HG02623 (cell line): ENCODE data around the gene IL3RA.
"Not testable (repeated sequence)": the region's sequence is repeated elsewhere in the genome, so short reads cannot be mapped to it uniquely, and the experiment has no call there.

Experiments
- ATAC-seq: cut with Tn5 transposase; IDR thresholded peaks from one replicate; pipeline ENCODE4 v1.9.1; 2021; ENCODE audit warnings: moderate library complexity; ENCODE audit not compliant: unreplicated experiment

IL3RA gene

DNA sequence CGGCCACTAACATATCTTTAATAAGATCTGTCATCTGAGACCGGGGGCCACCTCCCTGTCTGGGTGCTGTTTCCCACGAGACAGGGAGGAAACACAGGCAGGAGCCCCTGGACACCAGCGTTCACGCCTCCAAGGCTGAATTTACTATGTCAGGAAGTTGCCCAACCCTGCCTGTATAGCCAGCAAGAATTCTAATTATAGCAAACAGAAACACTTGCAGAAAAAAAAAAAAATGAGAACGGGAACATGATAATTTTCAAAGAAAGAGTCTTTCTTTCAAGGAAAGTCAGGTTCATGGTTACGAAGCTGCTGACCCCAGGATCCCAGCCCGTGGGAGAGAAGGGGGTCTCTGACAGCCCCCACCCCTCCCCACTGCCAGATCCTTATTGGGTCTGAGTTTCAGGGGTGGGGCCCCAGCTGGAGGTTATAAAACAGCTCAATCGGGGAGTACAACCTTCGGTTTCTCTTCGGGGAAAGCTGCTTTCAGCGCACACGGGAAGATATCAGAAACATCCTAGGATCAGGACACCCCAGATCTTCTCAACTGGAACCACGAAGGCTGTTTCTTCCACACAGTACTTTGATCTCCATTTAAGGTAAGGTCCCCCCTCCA, at the start of gene IL3RA:
Gene IL3RA (plus strand): TSS at position 455 of the 613 bp plus-strand sequence. CDS start 4,981 bp downstream, outside the sequence.
- ATAC-seq, result no peak

- ATAC-seq, result no peak
Observed at GRCh38 chrX:1289535-1289934, 47.0 kb upstream of the IL3RA start.

- ATAC-seq, result no peak
Observed at GRCh38 chrX:1291110-1291740, 45.4 kb upstream of the IL3RA start.

DNA sequence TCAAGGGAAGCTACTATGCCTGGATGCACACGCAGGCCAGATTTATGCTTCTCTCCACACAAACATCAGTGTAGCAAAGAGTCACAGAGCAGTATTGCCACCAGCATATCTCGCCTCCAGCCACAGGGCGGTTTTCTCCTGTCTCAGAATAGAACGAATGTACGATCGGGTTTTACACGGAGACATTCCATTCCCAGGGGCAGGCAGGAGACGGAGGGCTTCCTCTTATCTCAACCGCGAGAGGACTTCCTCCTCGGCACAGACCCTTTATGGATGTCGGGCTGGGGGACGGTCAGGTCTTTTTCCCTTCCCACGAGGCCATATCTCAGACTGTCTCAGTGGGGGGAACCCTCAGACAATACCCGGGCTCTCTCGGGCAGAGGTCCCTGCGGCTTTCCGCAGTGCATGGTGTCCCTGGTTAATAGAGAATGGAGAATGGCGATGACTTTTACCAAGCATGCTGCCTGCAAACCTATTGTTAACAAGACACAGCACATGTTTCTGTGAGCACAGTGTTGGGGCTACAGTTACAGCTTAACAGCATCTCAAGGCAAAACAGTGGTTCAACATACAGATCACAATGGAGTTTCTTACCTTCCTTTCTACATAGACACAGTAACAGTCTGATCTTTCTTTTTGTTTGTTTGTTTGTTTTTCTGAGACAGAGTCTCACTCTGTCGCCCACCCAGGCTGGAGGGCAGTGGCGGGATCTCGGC, 43.9 kb upstream of the IL3RA start:
- ATAC-seq, result no peak

DNA sequence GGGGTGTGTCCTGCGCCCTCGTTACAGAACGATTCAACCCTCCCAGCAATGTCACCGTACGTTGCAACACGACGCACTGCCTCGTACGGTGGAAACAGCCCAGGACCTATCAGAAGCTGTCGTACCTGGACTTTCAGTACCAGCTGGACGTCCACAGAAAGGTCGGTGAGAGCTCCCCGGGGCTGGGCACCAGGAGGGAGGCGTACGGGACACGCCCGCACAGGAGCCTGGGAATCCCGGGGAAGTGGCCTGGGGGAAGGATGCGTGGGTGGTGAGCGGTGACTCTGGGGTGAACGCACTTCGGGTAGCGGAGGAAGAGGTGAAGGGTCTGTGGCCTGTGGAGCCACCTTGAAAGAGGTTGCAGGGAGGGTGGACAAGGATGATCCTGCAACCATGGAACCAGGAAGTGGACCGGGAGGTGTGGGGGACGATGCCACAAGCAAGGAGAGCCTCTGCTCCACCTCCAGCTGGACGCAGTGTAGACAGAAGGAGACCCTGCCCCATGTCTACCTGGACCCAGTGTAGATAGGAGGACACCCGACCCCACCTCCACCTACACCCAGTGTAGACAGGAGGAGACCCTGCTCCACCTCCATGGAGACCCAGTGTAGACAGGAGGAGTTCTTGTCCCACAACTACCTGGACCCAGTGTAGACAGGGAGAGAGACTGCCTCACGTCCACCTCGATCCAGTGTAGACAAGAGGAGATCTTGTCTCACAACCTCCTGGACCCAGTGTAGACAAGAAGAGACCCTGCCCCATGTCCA, 42.1 kb upstream of the IL3RA start:
- ATAC-seq, result no peak

DNA sequence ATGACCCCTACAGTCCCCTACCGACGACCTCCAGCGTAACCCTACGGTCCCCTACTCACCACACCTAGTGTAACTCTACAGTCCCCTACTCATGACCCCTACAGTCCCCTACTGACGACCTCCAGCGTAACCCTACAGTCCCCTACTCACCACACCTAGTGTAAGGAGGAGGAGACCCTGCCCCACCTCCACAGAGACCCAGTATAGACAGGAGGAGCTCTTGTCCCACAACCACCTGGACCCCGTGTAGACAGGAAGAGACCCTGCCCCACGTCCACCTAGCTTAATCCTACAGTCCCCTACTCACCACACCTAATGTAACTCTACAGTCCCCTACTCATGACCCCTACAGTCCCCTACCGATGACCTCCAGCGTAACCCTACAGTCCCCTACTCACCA, 41.0 kb upstream of the IL3RA start:
- ATAC-seq, result no peak

- not testable (repeated sequence) for ATAC-seq
Observed at GRCh38 chrX:1297591-1297990, 39.0 kb upstream of the IL3RA start.

DNA sequence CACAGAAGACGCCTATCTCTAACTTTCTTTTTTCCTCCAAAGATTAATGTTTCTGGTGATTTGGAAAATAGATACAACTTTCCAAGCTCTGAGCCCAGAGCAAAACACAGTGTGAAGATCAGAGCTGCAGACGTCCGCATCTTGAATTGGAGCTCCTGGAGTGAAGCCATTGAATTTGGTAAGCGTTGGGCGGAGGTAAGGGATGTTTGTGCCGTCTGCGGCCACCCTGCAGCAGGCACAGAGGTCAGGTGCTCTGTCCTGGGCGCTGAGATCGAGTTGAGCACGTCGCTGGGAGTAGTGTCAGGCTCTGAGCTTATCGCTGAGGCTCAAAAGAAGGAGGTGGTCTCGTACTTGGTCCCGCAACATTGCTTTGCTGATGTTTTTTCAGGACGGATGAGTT, 36.1 kb upstream of the IL3RA start:
- ATAC-seq, result no peak

DNA sequence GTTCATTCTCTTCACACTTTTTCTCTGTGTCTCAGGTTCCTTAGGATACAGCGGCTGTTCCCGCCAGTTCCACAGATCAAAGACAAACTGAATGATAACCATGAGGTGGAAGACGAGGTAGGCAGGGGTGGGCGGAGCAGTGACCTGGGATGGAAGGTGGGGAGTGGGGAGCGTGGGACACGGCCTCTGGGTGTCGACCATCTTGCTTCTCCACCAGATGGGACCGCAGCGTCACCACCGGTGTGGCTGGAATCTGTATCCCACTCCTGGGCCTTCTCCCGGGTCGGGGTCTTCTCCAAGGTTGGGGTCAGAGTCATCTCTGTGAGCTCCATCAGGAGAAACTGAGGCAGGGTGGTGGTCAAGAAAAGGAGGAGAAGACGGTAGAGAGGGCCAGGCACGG, 31.2 kb upstream of the IL3RA start:
- no peak for ATAC-seq

DNA sequence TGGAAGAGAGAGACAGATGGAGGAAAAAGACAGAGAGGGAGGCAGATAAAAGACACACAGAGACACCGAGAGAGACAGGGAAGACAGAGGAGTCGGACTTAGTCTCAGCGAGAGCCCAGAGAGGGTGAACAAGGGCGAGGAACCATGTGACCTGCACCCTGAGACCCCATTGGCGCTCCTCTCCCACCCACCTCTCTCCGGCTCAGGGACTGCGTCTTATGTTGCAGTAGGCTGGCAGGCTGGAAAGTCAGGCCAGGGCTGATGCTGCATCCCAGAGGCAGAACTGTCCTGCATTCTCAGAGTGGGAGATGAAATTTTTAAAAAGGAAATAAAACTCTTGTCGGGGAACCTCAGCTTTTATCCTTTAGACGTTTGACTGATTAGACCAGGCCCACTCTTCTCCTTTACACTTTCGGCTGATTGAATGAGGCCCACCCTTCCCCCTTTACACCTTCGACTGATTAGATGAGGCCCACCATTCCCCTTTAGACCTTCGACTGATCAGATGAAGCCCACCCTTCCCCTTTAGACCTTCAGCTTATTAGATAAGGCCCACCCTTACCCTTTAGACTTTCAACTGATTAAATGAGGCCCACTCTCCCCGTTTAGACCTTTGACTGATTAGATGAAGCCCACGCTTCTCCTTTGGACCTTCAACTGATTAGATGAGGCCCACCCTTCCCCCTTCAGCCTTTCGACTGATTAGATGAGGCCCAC, 29.5 kb upstream of the IL3RA start:
- no peak for ATAC-seq

DNA sequence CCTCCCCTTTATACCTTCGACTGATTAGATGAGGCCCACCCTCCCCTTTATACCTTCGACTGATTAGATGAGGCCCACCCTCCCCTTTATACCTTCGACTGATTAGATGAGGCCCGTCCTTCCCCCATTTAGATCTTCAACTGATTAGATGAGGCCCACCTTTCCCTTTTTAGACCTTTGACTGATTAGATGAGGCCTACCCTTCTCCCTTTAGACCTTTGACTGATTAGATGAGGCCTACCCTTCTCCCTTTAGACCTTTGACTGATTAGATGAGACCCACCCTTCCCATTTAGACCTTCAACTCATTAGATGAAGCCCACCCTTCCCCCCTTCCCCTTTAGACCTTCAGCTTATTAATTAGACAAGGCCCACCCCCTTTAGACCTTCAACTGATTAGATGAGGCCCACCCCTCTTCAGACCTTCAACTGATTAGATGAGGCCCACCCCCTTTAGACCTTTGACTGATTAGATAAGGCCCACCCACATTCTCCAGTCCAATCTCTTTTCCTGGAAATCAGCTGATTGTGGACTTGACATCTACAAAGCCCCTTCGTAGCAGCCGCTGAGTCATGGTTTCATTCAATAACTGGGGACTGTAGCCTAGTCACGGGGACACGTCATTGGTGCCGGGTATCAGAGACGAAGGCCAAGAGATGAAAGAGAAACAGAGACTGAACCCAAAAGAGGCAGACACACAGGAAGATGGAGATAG, 28.8 kb upstream of the IL3RA start:
- ATAC-seq, result no peak

- ATAC-seq, result no peak
Observed at GRCh38 chrX:1308476-1308875, 28.1 kb upstream of the IL3RA start.

DNA sequence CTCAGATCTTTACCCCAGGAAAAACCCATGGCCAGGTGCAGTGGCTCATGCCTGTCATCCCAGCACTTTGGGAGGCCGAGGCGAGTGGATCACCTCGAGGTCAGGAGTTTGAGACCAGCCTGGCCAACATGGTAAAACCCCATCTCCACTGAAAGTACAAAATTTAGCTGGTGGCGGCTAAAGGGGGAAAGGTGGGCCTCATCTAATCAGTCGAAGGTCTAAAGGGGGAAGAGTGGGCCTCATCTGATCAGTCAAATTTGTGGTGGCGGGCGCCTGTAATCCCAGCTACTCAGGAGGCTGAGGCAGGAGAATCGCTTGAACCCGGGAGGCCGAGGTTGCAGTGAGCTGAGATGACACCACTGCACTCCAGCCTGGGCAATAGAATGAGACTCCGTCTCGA, 27.7 kb upstream of the IL3RA start:
- ATAC-seq, result not testable (repeated sequence)

DNA sequence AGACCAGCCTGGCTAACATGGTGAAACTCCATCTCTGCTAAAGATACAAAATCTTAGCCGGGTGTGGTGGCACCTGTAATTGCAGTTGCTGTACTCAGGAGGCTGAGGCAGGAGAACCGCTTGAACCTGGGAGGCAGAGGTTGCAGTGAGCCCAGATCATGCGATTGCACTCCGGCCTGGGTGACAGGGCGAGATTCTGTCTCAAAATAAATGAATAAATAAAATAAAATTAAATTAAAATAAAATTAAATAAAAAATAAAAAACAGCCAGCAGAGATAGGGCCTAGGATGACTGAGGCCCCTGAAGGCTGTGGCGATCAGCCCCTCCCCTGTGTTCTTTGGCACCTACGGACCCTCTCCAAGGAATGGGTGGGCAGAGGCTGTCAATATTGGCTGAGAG, 22.8 kb upstream of the IL3RA start:
- ATAC-seq, result no peak

DNA sequence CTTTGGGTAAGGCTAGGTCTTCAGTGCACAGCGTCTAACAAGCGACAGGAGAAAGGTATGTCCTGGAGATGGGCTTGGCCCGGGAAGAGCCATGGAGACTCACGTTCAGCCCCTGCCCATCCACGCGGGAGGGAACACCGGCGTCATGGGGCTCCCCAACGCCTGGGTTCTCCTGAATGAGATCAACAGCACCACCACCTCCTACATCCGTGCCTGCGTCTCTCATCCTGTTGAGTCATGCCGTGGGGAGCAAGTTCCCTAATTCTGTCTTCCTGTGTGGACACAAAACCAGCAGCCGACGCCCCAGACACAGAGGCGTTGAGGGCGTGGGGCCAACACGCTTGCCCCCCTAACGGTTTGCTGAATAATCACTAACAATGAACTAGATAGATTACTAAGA, 20.1 kb upstream of the IL3RA start:
- no peak for ATAC-seq

GRCh38 chrX:1321674-1322073, 14.9 kb upstream of the IL3RA start:
- ATAC-seq, result no peak

GRCh38 chrX:1322393-1322792, 14.2 kb upstream of the IL3RA start:
- ATAC-seq, result no peak

DNA sequence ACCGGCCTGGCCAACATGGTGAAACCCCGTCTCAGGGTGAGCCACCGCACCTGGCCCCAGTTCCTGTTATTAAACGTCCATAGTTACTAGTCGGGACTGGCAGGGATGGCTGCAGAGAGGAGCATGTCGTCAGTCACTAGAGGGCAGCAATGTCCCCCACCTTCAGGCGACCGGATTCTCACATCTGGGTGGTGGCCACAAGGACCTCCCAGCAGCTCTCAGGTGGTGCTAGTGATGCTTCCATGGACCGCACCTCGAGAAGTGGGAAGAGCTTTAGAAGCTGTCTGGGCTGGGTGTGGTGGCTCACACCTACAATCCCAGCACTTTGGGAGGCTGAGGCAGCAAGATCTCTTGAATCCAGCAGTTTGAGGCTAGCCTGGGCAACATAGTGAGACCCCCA, 13.3 kb upstream of the IL3RA start:
- no peak for ATAC-seq

DNA sequence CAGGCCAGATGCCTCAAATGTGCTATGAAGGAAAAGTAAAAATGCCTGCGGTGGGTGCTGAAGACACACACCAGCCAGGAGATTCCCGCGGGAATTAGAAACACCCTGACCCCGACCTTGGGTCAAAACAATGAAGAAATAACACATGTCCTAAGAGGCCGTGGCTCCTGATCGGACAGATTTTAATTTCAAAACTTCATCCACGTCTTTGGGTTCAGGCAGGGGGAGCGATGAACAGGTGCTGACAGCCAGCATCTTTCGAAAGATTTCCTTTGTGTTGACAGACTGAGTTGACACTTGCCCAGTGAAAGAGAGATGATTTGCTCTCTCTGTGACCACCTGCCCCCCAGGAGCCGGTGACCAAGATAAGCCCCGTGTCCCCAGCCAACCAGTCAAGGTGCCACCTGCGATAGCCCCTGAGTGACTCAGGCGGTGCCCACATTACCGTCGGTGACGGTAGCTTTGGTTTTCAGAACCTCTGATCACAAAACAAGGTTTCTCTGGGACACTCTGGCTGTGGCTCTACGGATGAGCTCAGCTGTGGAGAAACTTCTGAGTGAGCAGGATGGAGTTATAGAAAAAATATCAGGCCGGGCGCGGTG, 11.0 kb upstream of the IL3RA start:
- ATAC-seq, result no peak
